Measurements from ENCODE around the gene LIMS2. TPM values are rescaled to one million over a fixed set of nuclear protein-coding genes. Genes with fewer than 3 reads are reported as not detected.

LIMS2 gene
- total RNA-seq, 2 experiments from 2014 or later = 7.6 to 8.3 TPM

DNA sequence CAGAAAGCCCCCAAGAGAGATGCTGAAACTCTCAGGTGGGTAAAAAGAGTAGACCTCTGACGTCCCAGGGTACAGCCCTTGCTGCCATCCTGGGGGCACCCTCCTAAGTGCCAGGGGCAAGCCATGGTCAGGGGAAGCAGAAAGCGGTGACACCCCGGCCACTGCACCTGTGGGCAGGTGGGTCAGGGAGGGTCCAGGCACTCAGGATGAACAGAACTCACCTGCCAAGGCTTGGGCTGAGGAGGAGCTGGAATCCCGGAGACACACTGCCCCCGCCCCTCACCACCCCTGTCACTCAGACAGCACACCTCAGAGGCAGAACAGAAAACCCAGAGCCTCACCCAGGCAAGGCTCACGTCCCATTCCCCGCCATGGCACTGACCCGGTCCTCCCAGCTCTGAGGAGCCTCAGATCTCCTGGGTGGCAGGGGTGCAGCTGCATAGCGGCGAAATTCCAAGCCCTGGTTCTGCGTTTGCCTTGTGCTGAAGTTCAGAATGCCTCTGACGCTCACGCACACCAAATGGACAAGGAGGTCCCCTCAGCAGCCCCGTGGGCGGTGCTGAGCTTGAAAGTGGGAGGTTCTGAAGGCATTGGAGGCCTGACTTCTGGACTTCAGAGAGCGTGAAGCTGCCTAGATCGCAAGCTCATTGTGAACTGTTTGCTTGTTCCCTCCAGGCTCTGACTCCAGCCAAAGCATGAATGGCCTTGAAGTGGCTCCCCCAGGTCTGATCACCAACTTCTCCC, 25.1 kb downstream of the LIMS2 start:
- CTCF ChIA-PET = interaction anchor here (0.7 to 2.2 kb wide), 10 partner anchors 9 to 377 kb away, joined by 3 to 20 read pairs (median 3); no protein-coding TSS in a partner anchor
- POLR2A ChIA-PET = interaction anchor here (0.7 to 1.0 kb wide), 2 partner anchors 94 to 124 kb away, joined by 3 to 4 read pairs; no protein-coding TSS in a partner anchor

DNA sequence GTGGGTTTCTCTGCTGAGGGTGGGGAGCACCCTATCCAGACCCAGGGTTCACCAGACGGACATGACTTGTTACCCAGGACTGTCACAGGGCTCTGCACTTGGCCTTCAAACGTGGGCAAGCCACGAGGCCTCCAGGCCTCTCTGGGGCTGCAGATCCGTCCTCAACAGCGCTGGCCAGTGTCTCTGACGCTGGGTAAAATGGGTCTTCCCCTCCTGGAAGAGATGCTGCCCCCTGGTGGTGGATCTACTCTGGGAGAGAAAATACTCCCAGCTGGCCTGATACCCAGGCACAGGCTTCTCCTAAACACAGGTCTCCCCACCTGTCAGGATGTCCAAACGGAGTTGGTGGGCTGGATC, 25.7 kb downstream of the LIMS2 start:
- CTCF ChIA-PET = interaction anchor here (0.7 to 2.2 kb wide), 10 partner anchors 8 to 376 kb away, joined by 3 to 20 read pairs (median 3); no protein-coding TSS in a partner anchor

DNA sequence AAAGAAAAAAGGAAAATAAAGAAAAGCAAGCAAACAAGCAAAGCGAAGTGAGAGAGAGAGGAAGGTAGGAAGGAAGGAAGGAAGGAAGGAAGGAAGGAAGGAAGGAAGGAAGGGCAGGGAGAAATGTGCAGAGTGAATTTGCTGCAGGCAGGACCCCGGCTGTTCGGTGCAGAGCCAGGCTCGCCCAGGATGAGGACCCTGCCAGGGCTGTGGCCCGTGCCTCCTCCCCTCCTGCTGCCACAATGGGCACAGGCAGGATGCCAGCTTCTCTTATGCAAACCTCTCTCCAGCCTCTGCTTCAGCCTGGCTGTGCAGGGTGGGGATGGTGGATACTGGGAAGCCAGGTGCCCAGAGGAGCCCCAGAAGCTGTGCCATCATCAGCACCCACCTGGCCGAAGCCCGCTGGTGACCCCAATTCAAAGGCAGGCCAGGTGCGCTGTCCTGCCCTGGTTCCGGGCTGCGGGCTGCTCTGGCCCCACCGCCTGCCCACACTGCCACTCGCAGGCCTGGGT, 26.2 kb downstream of the LIMS2 start:
- CTCF ChIA-PET = interaction anchor here (1.0 to 2.2 kb wide), 4 partner anchors 15 to 69 kb away, joined by 3 to 20 read pairs (median 4); no protein-coding TSS in a partner anchor
- POLR2A ChIA-PET = interaction anchor here (1.0 kb wide), 1 partner anchor 123 kb away, joined by 4 read pairs; no protein-coding TSS in a partner anchor

More for the DNA sequence above, 25.7 kb downstream of the LIMS2 start:
- POLR2A ChIA-PET = interaction anchor here (0.7 to 1.0 kb wide), 2 partner anchors 94 to 123 kb away, joined by 3 to 4 read pairs; no protein-coding TSS in a partner anchor

DNA sequence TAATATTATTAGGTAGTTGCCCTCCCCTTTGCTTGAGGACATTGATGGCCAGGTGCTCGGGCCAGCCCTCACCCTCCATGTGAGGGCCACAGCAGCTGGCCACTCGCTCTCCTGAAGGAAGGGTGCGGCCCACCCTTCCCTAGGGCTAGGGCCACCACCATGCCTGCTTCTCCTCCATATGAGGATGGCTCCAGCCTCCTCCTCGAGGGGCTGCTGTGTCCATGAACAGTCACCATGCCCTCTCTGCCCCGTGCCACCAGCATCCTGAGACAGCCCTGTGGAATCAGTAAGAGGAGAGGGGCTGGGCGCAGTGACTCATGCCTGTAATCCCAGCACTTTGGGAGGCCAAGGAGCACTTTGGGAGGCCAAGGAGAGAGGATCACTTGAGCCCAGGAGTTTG, 27.0 kb downstream of the LIMS2 start:
- POLR2A ChIA-PET = no interaction called here
- CTCF ChIA-PET = no interaction called here

DNA sequence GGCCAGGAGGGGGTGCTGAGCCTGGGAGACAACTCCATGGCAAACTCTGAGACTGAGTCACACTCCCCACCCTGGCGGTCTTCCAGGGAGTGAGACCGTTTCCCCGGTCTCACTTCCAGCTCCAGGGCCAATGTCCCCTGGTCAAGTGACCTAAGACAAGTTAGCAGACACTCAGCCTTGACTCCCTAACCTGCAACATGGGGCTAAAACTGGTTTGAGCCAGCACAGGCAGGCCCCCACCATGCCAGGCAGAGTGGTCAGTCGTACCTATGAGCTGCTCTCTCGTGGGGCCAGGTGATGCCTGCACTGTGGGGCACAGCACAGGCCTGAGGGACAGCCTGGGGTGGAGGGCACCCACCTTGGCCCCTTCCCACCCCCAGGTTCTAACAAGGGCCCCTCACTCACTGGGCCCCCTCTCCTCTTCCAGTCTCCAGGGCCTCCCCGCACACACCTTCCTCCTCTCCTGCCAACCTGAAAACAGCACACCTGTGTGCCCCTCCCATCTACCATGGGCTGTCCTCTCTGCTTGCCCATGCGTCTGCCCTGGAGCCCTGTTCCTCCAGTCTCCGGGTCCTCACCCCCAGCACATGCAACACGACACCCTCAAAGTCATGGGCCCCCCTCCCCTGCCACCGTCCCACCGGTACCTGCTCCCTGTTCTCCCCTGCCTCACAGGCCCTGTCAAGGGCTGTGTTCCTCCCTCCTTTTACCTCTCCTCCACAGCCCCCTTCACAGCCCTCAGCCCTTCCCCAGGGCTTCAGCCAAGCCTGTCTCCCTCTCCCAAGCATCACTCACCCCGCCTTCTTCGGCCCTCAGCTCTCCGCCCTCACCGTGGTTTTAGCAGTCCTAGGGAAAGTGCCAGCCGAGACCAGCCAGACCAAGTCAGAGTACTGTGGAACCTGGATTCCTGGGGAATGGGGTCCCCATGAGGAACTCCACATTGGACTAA, 27.8 kb downstream of the LIMS2 start:
- CTCF ChIA-PET = no interaction called here
- POLR2A ChIA-PET = interaction anchor here (0.6 kb wide), 1 partner anchor 15 kb away, joined by 4 read pairs; no protein-coding TSS in a partner anchor

DNA sequence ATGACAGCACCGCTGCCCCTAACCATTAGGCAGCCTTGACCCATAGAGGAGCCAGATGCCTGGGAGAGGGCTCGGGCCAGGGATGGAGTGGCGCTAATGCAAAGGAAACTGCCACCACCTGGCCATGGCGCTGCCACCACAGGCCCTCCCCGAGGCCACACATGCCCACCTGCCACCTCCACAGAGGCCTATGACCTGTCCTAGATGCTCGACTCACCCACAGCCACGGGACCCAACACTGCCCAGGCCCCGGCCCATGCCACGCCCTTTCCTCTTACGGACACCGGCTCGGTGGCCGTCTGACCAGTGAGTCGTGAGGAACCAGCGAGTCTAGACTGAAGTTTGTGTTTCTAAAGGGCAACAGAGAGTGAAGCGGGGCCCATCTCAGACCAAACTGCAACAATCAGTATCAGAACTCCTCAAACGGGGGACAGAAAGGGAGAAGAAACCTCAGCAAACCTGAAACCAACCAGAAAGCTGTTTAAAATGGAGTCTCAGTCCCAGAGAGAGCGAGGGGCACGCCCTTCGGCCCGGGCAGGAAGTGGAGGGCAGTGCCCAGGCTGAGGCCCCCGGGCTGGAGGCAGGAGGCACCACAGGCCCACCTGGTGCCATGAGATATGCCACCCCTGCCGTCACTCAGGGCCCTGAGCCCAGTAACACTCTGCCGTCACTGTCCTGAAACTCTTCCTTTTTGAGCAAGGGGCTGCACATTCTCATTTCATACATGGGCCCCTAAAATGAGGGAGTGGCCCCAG, 28.7 kb downstream of the LIMS2 start:
- POLR2A ChIA-PET = interaction anchor here (0.6 kb wide), 1 partner anchor 14 kb away, joined by 4 read pairs; no protein-coding TSS in a partner anchor
- CTCF ChIA-PET = no interaction called here

DNA sequence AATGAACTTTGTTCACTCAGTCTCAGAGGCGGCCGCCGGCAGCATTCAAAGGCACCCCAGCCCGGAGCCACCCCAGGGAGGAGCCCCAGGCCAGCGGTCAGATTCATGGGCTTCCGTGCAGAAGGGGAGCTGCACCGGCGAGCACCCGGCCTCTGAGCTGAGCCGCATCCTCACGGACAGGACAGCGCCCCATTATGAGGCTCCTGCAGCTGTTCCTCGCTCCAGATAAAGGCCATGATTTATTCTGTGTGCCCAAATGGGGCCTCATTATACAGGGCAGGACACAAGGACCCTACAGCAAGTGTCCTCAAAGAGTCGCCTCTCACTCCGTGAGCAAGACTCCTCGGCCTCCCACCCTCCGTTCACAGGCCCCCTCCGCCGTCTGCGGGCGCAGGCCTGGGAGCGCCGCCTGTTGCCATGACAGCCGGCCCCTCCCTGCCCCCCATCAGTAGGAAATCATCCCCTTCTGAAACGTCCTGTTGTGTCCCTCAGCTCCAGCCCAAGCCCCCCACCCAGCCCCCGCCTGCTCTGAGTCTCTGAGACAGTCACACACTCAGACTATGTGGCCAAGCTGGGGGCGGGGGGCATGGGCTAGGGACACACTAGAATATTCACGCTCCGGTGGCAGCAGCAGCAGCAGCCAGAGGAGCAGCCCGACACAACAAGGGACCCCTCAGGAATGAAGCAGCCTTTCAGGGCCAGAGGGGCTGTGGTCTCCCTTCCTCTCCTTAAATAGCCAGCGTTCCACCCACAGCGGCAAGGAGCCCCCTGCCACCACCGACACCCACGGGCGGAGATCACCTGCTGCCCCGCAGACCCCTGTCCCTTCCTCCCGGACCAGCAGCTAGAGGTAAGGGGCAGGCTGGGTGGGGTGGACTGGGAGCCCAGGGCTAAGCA, 29.7 kb downstream of the LIMS2 start, which contains the start of gene GPR17:
Gene GPR17, plus strand, starts transcription at position 759 of the 897 bp plus-strand sequence. CDS start 4,583 bp downstream, outside the sequence.
- POLR2A ChIA-PET = no interaction called here

DNA sequence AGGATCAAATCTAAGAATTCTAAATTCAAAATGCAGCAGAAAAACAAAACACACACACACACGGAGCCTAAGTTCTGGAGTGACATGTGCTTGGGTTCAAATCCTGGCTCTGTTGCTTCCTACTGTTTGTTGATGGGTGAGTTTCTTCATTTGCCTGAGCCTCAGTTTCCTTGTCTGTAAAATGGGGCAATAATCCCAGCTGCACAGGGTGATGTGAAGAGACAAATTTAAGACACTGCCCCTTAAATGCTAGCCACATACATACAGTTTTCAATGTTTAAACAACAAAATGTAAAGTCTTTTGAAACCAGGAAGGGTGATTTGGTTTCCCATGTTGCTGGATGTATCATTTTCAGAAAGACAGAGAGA, 30.3 kb downstream of the LIMS2 start:
- CTCF ChIA-PET = no interaction called here
- POLR2A ChIA-PET = no interaction called here

More for the DNA sequence above, 29.7 kb downstream of the LIMS2 start, which contains the start of gene GPR17:
- CTCF ChIA-PET = no interaction called here

DNA sequence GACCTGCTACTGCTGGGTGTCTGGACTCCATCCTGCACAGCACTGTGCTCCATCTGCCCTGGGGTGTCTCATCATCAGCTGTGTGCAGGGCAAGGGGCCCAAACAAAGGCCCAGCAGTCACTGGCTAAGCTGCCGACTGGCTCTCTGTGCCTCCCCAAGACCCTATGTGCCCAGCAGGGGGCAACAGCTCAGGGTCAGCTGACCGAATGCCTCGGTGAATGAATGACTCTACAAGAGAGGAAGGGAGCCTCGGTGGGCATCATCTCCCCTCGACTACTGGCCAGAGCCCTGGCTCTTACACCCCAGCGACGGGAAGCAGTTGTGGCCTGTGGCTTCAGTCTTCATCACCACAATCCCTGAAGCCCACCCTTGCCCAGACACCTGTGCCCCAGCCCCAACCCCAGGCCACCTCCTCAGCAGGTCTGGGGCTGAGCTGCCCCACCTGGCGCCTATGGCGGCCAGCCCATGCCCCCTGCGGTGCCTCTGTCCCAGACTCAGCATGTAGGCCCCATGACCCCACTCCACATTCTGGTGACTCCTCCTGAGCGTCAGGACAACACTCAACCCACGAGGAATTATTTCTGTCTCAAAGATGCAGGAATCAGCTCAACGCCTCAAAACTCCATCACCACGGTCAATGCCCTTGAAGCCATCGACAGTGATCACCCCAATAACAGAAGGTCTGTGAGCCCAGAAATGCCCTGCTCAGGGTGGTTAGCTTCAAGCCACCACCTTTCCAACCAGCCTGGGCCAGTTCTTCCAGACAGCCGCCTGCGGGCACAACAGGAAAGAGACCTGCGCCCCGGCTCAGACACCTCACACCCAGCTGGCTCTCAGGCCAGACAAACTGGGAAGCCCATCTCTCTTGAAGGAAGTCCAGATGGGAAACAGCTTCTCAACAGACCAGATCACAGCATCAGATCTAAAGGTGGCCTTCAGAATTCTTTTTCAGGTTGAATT, 31.0 kb downstream of the LIMS2 start:
- ChIA-PET POLR2A (no interaction called here), CTCF (no interaction called here)

DNA sequence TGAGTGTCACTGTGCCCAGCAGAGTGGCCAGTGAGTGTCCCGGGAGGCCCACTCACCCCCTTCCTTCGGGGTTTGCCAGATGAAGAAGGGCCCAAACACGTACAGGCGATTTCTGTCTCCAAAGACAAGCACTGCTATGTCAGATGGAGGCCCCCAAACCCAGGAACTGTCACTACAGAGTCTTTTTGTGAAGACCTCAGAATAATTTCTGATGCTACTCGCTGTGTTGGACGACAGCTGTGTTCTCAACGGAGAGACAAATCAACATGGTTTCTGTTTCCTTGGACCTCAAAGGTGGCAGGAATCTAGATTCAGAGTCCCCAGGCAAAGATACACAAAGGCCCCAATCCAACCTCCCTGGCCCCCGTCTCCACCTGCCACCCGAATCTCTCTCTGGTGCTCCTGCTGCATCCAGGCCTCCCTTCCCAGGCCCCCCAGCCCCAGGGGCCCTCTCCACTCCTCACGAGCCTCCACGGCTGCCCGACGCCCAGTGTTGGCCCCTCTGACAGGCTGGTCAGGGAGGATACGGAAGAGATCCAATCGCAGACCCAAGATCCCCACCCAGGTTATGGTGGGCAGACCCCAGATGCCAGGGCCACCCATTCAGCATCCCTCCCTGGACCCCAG, 31.8 kb downstream of the LIMS2 start:
- ChIA-PET POLR2A (no interaction called here), CTCF (no interaction called here)

DNA sequence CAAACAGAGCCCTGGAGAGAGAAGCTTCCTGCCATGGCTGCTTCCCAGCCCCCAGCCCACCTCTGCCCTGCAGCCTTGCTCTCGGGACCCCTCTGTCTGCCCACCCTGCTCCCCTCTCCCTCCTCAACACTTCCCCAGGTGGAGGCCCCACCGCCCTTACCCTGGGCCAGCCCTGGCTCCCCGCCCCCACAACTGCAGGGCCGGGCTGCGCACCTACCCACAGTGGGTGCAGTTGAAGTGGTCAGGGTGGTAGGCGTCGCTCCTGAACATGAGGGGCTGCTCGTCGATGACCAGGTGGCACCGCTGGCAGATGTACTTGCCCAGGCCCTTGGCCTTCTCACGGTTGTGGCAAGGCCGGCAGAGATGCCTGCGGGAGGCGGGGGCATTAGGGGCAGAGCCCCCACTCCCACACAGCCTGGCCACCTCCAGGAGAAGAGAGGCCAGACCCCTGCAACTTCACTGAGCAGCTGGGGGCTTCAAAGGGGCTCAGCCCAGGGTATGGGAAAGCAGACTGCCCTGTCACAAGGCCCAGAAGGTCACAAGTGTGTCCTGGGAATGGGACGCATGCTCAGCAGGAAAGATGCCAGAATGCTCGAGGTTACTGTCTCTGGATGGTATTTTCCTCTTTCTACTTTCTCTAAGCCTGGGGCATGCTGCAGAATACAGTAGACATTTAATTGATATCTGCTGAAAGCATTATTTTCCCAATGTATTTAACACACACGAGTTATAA, 32.5 kb downstream of the LIMS2 start:
- ChIA-PET POLR2A (no interaction called here), CTCF (interaction anchor here (3.3 kb wide), 1 partner anchor 51 kb away, joined by 12 read pairs; no protein-coding TSS in a partner anchor)

DNA sequence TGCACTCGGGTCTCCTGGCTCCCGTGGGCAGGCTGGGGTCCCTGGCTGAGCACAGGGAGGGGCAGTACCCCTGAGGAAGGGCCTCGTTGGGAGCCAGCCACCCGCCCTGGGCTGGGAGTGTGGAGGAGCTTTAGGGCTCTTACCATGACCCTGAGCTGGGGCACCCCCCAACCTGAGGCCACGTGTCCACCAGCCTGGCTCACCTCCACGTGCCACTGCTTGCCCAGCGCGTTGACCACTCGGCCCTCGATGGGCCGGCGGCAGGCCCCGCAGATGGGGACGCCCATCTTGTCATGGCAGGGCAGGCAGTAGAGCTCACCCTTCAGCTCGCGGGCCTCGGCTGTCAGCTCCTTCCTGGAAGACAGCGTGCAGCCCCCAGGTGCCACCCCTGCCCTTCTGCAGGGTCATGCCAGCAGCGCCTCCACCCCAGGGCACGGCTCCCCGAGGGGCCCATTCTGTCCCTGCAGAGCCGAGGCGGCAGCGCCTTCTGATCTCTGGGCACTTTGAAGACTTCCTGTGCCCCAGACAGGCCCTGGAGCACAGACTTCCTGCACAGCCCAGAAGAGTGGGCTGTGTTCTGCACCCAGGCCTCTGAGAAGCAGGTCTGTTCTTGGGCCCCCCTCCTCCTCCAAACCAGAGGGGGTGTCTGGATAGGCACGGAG, 33.4 kb downstream of the LIMS2 start:
- CTCF ChIA-PET = interaction anchor here (0.8 to 3.3 kb wide), 3 partner anchors 8 to 51 kb away, joined by 3 to 12 read pairs (median 4); no protein-coding TSS in a partner anchor

DNA sequence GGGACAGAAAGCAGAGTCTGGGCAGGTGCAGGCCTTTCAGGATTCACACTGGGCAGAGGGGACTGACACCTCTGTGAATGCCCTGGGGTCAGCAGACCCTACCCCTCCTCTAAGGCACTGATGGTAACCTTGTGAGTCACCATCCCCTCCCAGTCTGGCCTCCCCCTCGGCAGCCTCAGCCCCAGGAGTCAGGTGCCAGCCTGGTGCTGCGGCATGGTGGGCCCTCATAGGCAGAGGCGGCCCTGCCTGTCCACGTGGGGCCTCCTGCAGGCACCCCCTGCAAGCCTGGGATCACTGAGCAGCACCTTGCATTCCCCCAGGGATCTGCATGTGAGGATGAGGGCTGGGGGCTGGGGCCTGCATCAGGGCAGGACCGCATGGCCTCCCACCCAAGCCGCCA, 34.2 kb downstream of the LIMS2 start:
- ChIA-PET POLR2A (interaction anchor here (1.1 kb wide), 1 partner anchor 35 kb away, joined by 5 read pairs; the partner anchor contains the start of gene LIMS2), CTCF (interaction anchor here (0.8 to 3.3 kb wide), 2 partner anchors 9 to 50 kb away, joined by 4 to 12 read pairs; no protein-coding TSS in a partner anchor)

More for the DNA sequence above, 33.4 kb downstream of the LIMS2 start:
- POLR2A ChIA-PET = interaction anchor here (1.1 kb wide), 1 partner anchor 34 kb away, joined by 5 read pairs; the partner anchor contains the start of gene LIMS2

DNA sequence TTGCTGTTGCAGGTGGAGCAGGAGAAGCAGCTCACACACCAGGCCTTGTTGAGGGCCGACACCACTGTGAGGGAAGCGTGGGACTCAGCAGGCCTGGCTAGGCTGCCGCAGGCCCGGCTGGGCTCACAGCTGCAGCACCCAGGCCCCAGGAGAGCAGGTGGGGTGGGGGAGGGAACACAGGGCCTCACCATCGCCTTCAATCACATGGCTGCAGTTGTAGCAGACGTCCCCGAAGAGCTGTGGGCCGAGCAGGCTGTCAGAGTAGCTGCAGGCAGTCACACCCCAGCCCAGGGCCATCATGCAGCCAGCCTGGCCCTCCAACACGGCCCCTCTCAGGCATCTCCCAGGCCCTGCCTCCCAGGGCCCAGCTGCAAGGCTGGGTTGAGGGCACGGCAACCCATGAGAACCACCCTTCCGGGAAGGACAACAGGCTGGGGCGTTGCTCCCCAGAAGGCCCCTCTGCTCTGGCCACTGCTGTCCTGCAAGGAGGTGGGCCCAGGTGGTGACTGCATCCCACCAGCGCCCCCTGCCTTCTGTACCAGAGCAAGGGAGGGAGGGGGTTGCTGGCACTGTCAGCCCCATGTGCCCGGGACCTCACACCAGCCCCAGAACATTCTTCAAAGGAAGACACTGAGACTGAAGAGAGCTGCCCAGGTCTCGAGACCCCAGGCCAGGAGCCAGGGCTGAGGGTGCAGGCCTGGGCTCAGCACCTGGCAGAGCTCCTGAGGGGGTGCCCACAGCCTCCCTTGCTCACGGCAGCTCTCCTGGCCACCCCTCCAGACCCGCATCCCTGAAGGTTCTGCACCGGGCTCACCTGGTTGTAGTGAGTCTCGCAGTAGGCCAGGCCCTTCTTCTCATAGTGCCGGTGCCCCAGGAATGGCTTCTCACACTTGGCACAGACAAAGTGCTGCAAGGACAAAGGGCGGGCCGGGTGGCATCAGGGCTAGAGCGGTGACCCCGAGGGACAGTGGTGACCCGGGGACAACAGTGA, 35.0 kb downstream of the LIMS2 start:
- ChIA-PET POLR2A (no interaction called here), CTCF (interaction anchor here (1.1 to 3.3 kb wide), 2 partner anchors 10 to 49 kb away, joined by 3 to 12 read pairs; no protein-coding TSS in a partner anchor)

Data from activated CD8-positive, alpha-beta memory T cell treated with anti-CD3 and anti-CD28 coated beads for 36 hours (primary cell).